K562 (cell line): ENCODE results near the gene SLC4A3. TPM values are rescaled to one million over a fixed set of nuclear protein-coding genes. Genes with fewer than 3 reads are reported as not detected.
A peak's percentile ranks its signal among the peaks of the same experiment; 100 is the strongest.

ENCODE experiments used
- CBX3 ChIP-seq, 2 experiments: IDR thresholded peaks; 1 replicate in 1 of 2; 2 replicates in 1 of 2; pipeline ENCODE4 v1.6.1; 2012; ENCODE audit warnings: inconsistent platforms in 2 of 2, low read length in 2 of 2, borderline replicate concordance in 1 of 2, control low read depth in 1 of 2
- E2F8 ChIP-seq: fragments of 450-650 bp; IDR thresholded peaks from 2 replicates; pipeline ENCODE4 v1.7.1; 2018; ENCODE audit warnings: mild to moderate bottlenecking, low read depth; ENCODE audit not compliant: partially characterized antibody
- EHMT2 ChIP-seq: fragments of 450-650 bp; IDR thresholded peaks from 2 replicates; pipeline ENCODE4 v1.6.1; 2018; ENCODE audit warnings: antibody characterized with exemption
- ELF1 ChIP-seq: fragments of 200-800 bp; sonication (Bioruptor generic); IDR thresholded peaks from 2 replicates; pipeline ENCODE4 v1.6.1; 2016; ENCODE audit warnings: missing genetic modification characterization, missing compliant biosample characterization
- ELK3 ChIP-seq: fragments of 450-650 bp; formaldehyde crosslinking; IDR thresholded peaks from 2 replicates; pipeline ENCODE4 v1.4.0; 2020; ENCODE audit warnings: mild to moderate bottlenecking
- EWSR1 ChIP-seq: fragments of 450-650 bp; IDR thresholded peaks from 2 replicates; pipeline ENCODE4 v1.6.1; 2018; ENCODE audit warnings: borderline replicate concordance, mild to moderate bottlenecking, low read depth, moderate library complexity; ENCODE audit not compliant: partially characterized antibody
- GABPA ChIP-seq: fragments of 200-800 bp; sonication (Bioruptor generic); conservative IDR thresholded peaks from 2 replicates; pipeline ENCODE4 v1.6.1; 2016; ENCODE audit warnings: low read depth, missing genetic modification characterization, missing compliant biosample characterization
- MED1 ChIP-seq: sonication (generic); formaldehyde crosslinking; IDR thresholded peaks from 2 replicates; pipeline ENCODE4 v1.8.1; 2023; ENCODE audit warnings: missing genetic modification reagents, borderline replicate concordance
- NRF1 ChIP-seq, 2 experiments: fragments of 450-650 bp; IDR thresholded peaks in 1 of 2; conservative IDR thresholded peaks in 1 of 2; 2 replicates each; pipeline ENCODE4 v1.6.1; 2014; ENCODE audit warnings: mild to moderate bottlenecking in 2 of 2
- TCF3 ChIP-seq: sonication (generic); formaldehyde crosslinking; IDR thresholded peaks from 2 replicates; pipeline ENCODE4 v1.4.0; 2020; ENCODE audit warnings: mild to moderate bottlenecking, missing genetic modification reagents
- ZNF695 ChIP-seq: fragments of 450-650 bp; formaldehyde crosslinking; IDR thresholded peaks from 2 replicates; pipeline ENCODE4 v1.4.0; 2020; ENCODE audit warnings: mild to moderate bottlenecking, moderate library complexity
- ZSCAN29 ChIP-seq: fragments of 450-650 bp; IDR thresholded peaks from 2 replicates; pipeline ENCODE4 v1.6.1; 2017
- polyA plus RNA-seq, 8 experiments: library from polyadenylated mRNA; depleted of rRNA in 4 of 8; stranded (reverse) in 5 of 8; unstranded in 3 of 8; fragments of >200 nt; fragmentation: Nextera tagmentation in 2 of 8; fragmentation: Illumina TruSeq in 1 of 8; extraction: Ambion mirVana in 2 of 8; extraction: Trizol in 1 of 8; gene quantifications; 2 replicates each; pipeline versions ENCODE4 v1.2.1 to v1.2.3, GENCODE V29; 2011 to 2014; ENCODE audit warnings: inconsistent platforms in 1 of 8, missing spikeins in 1 of 8
- total RNA-seq, 7 experiments: library from RNA; depleted of rRNA in 6 of 7; stranded (reverse); fragments of >200 nt in 6 of 7; fragmentation: Illumina TruSeq in 2 of 7; extraction: Trizol in 2 of 7; gene quantifications; 2 replicates each; pipeline versions ENCODE4 v1.2.1 to v1.2.3, GENCODE V29; 2011 to 2021; ENCODE audit warnings: low replicate concordance in 1 of 7
- TF ChIP-seq, protein P1 (sequence below): fragments of 200-800 bp; sonication (Bioruptor generic); IDR thresholded peaks from 2 replicates; pipeline ENCODE4 v1.6.1; 2016; ENCODE audit warnings: missing genetic modification characterization, missing compliant biosample characterization
- TF ChIP-seq, protein P2 (sequence below), 2 experiments: IDR thresholded peaks; 2 replicates each; pipeline ENCODE4 v1.6.1; 2011; ENCODE audit warnings: borderline replicate concordance in 1 of 2, control low read depth in 1 of 2, low read depth in 1 of 2, low read length in 1 of 2, mild to moderate bottlenecking in 1 of 2, mixed read lengths in 1 of 2, moderate library complexity in 1 of 2; ENCODE audit not compliant: insufficient read depth in 1 of 2, insufficient read length in 1 of 2, poor library complexity in 1 of 2, severe bottlenecking in 1 of 2; ENCODE audit errors: extremely low read depth in 1 of 2
- TF ChIP-seq, protein P3 (sequence below): fragments of 450-650 bp; conservative IDR thresholded peaks from 2 replicates; pipeline ENCODE4 v1.6.1; 2016; ENCODE audit warnings: missing genetic modification characterization, low read depth, mild to moderate bottlenecking, missing compliant biosample characterization, moderate library complexity

Gene SLC4A3
- total and polyA plus RNA-seq, 9 of the 15 experiments (the other 6 are each of a cell fraction or from before 2014, with no cell fraction given): 0.04 to 0.31 (median 0.16) TPM; not detected in 5

- TF ChIP-seq EHMT2 (no peak), ZSCAN29 (no peak), MED1 (no peak), TCF3 (0 out of 2 replicates have a peak, but pooled peaks have one; percentile 31), CBX3 (IDR thresholded peaks at IDR 0.05; ENCODE audit: borderline replicate concordance in 1 of 2, low read length in 2 of 2) (peak in 1 of 2 experiments; percentile 70; a peak in 1 of 3 replicates), NRF1 (conservative IDR thresholded peaks at IDR 0.05 in 1 of 2, IDR thresholded peaks at IDR 0.05 in 1 of 2) (peak; percentile 15 to 35; a peak in 1 of 4 replicates), GABPA (tag) (no peak), ELK3 (CRISPR knock-in tag) (no peak), ELF1 (tag) (peak; percentile 63), E2F8 (no peak), ZNF695 (CRISPR knock-in tag) (no peak), EWSR1 (no peak)
- TF ChIP-seq, protein P1, sequence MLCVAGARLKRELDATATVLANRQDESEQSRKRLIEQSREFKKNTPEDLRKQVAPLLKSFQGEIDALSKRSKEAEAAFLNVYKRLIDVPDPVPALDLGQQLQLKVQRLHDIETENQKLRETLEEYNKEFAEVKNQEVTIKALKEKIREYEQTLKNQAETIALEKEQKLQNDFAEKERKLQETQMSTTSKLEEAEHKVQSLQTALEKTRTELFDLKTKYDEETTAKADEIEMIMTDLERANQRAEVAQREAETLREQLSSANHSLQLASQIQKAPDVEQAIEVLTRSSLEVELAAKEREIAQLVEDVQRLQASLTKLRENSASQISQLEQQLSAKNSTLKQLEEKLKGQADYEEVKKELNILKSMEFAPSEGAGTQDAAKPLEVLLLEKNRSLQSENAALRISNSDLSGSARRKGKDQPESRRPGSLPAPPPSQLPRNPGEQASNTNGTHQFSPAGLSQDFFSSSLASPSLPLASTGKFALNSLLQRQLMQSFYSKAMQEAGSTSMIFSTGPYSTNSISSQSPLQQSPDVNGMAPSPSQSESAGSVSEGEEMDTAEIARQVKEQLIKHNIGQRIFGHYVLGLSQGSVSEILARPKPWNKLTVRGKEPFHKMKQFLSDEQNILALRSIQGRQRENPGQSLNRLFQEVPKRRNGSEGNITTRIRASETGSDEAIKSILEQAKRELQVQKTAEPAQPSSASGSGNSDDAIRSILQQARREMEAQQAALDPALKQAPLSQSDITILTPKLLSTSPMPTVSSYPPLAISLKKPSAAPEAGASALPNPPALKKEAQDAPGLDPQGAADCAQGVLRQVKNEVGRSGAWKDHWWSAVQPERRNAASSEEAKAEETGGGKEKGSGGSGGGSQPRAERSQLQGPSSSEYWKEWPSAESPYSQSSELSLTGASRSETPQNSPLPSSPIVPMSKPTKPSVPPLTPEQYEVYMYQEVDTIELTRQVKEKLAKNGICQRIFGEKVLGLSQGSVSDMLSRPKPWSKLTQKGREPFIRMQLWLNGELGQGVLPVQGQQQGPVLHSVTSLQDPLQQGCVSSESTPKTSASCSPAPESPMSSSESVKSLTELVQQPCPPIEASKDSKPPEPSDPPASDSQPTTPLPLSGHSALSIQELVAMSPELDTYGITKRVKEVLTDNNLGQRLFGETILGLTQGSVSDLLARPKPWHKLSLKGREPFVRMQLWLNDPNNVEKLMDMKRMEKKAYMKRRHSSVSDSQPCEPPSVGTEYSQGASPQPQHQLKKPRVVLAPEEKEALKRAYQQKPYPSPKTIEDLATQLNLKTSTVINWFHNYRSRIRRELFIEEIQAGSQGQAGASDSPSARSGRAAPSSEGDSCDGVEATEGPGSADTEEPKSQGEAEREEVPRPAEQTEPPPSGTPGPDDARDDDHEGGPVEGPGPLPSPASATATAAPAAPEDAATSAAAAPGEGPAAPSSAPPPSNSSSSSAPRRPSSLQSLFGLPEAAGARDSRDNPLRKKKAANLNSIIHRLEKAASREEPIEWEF (CRISPR knock-in tag): no peak
- TF ChIP-seq, protein P2, sequence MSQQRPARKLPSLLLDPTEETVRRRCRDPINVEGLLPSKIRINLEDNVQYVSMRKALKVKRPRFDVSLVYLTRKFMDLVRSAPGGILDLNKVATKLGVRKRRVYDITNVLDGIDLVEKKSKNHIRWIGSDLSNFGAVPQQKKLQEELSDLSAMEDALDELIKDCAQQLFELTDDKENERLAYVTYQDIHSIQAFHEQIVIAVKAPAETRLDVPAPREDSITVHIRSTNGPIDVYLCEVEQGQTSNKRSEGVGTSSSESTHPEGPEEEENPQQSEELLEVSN (IDR thresholded peaks at IDR 0.05; ENCODE audit: borderline replicate concordance in 1 of 2, extremely low read depth in 1 of 2, insufficient read depth in 1 of 2, insufficient read length in 1 of 2, low read depth in 1 of 2, low read length in 1 of 2, poor library complexity in 1 of 2, severe bottlenecking in 1 of 2): no peak
- TF ChIP-seq, protein P3, sequence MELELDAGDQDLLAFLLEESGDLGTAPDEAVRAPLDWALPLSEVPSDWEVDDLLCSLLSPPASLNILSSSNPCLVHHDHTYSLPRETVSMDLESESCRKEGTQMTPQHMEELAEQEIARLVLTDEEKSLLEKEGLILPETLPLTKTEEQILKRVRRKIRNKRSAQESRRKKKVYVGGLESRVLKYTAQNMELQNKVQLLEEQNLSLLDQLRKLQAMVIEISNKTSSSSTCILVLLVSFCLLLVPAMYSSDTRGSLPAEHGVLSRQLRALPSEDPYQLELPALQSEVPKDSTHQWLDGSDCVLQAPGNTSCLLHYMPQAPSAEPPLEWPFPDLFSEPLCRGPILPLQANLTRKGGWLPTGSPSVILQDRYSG (tag): no peak
Measured at GRCh38 chr2:219642465-219643083, 15.1 kb downstream of the SLC4A3 start (continued).
